Esophagus muscularis mucosa (tissue), 3 donors: Measurements from ENCODE around the gene TSSK3.

Source experiments
- CTCF ChIP-seq, 3 experiments: fragments of 200-600 bp in 2 of 3; fragments of 450-650 bp in 1 of 3; sonication (generic) in 2 of 3; IDR thresholded peaks; one replicate each; pipeline ENCODE4 v1.5.1; 2017 to 2019; ENCODE audit warnings: antibody characterized with exemption in 3 of 3, mild to moderate bottlenecking in 2 of 3, moderate library complexity in 1 of 3
- POLR2A ChIP-seq: fragments of 450-650 bp; IDR thresholded peaks from one replicate; pipeline ENCODE4 v1.6.1; 2017; ENCODE audit warnings: antibody characterized with exemption, moderate library complexity, mild to moderate bottlenecking, low read depth

GRCh38 chr1:32334274-32334861, 28.0 kb upstream of the TSSK3 start:
- TF ChIP-seq CTCF (IDR thresholded peaks at IDR 0.05) (no peak), POLR2A (no peak)
